Vagina (tissue), 2 donors: ENCODE results near the gene ATXN1.

Experiments
- CTCF ChIP-seq, 3 experiments: fragments of 450-650 bp in 2 of 3; fragments of 200-600 bp in 1 of 3; sonication (generic) in 1 of 3; IDR thresholded peaks; one replicate each; pipeline ENCODE4 v1.5.1; 2017 to 2019; ENCODE audit warnings: antibody characterized with exemption in 3 of 3, mild to moderate bottlenecking in 2 of 3, moderate library complexity in 2 of 3
- POLR2A ChIP-seq, 2 donors: fragments of 450-650 bp; IDR thresholded peaks; one replicate each; pipeline ENCODE4 v1.6.1; 2017; ENCODE audit warnings: antibody characterized with exemption in 2 of 2, mild to moderate bottlenecking in 2 of 2, moderate library complexity in 2 of 2

- no peak for TF ChIP-seq CTCF (IDR thresholded peaks at IDR 0.05)
- TF ChIP-seq POLR2A (IDR thresholded peaks at IDR 0.05), result no peak
Measured at GRCh38 chr6:16754876-16755275, 6.4 kb downstream of the ATXN1 start.
